ENCODE measurements around the gene CINP. TPM values are rescaled to one million over a fixed set of nuclear protein-coding genes. Genes with fewer than 3 reads are reported as not detected.

CINP gene
- total RNA-seq, 1 donor from 2014 or later = 35.5 TPM

- no peak for TF ChIP-seq CTCF (conservative IDR thresholded peaks at IDR 0.05)
- H3K9me3 Mint-ChIP-seq = no peaks in the 10 kb centered on the region
Observed at GRCh38 chr14:102320033-102320660, 42.5 kb downstream of the CINP start.

GRCh38 chr14:102319351-102320032, 43.2 kb downstream of the CINP start, which contains the start of gene ZNF839:
ZNF839 (plus strand) TSS chr14:102319746; CDS start chr14:102319766, 20 bp downstream.
- H3K27me3 Mint-ChIP-seq (ENCODE audit: low read depth) = peaks cover 17% of the 10 kb centered on the region
- H3K36me3 Mint-ChIP-seq (ENCODE audit: low read depth) = peaks cover 2% of the 10 kb centered on the region
- peak within 1 kb of the TSS; percentile 96 for H3K4me3 Mint-ChIP-seq
- H3K4me1 Mint-ChIP-seq = peaks cover 64% of the 10 kb centered on the region
- TF ChIP-seq CTCF (conservative IDR thresholded peaks at IDR 0.05) = no peak
- peak within 1 kb of the TSS; percentile 97 for H3K27ac Mint-ChIP-seq (ENCODE audit: unreplicated experiment)
- peak; percentile 96 for DNase-seq (ENCODE audit: low read depth, low spot score)
- no peaks in the 10 kb centered on the region for H3K9me3 Mint-ChIP-seq

More at GRCh38 chr14:102320033-102320660, 42.5 kb downstream of the CINP start:
- no peak for DNase-seq (ENCODE audit: low read depth, low spot score)
- H3K27me3 Mint-ChIP-seq (ENCODE audit: low read depth) = peaks cover 15% of the 10 kb centered on the region
- H3K4me1 Mint-ChIP-seq = peaks cover 57% of the 10 kb centered on the region
- peak overlapping the region; percentile 94 for H3K4me3 Mint-ChIP-seq
- H3K27ac Mint-ChIP-seq (ENCODE audit: unreplicated experiment) = peak overlapping the region; percentile 83
- peaks cover 2% of the 10 kb centered on the region for H3K36me3 Mint-ChIP-seq (ENCODE audit: low read depth)

GRCh38 chr14:102318781-102319276, 43.9 kb downstream of the CINP start:
- no peak for TF ChIP-seq CTCF (conservative IDR thresholded peaks at IDR 0.05)
- H3K27me3 Mint-ChIP-seq (ENCODE audit: low read depth) = peaks cover 18% of the 10 kb centered on the region
- peak overlapping the region; percentile 97 for H3K27ac Mint-ChIP-seq (ENCODE audit: unreplicated experiment)
- peaks cover 2% of the 10 kb centered on the region for H3K36me3 Mint-ChIP-seq (ENCODE audit: low read depth)
- H3K9me3 Mint-ChIP-seq = no peaks in the 10 kb centered on the region
- peak overlapping the region; percentile 96 for H3K4me3 Mint-ChIP-seq
- DNase-seq (ENCODE audit: low read depth, low spot score) = no peak
- peaks cover 71% of the 10 kb centered on the region for H3K4me1 Mint-ChIP-seq

- Mint-ChIP-seq H3K4me3 (peak overlapping the region; percentile 96), H3K9me3 (no peaks in the 10 kb centered on the region), H3K4me1 (peaks cover 67% of the 10 kb centered on the region), H3K27ac (ENCODE audit: unreplicated experiment) (peak overlapping the region; percentile 89), H3K36me3 (ENCODE audit: low read depth) (no peaks in the 10 kb centered on the region), H3K27me3 (ENCODE audit: low read depth) (peaks cover 18% of the 10 kb centered on the region)
- TF ChIP-seq CTCF (conservative IDR thresholded peaks at IDR 0.05) = no peak
- no peak for DNase-seq (ENCODE audit: low read depth, low spot score)
Observed at GRCh38 chr14:102317564-102318248, 45.0 kb downstream of the CINP start.

GRCh38 chr14:102316743-102317563, 45.7 kb downstream of the CINP start:
- peak; percentile 79 for TF ChIP-seq CTCF (conservative IDR thresholded peaks at IDR 0.05)
- Mint-ChIP-seq H3K27me3 (ENCODE audit: low read depth) (peaks cover 18% of the 10 kb centered on the region), H3K9me3 (no peaks in the 10 kb centered on the region), H3K4me3 (peak overlapping the region; percentile 96), H3K36me3 (ENCODE audit: low read depth) (no peaks in the 10 kb centered on the region), H3K4me1 (peaks cover 66% of the 10 kb centered on the region), H3K27ac (ENCODE audit: unreplicated experiment) (peak overlapping the region; percentile 97)
- DNase-seq (ENCODE audit: low read depth, low spot score) = peak; percentile 97

Measured in neural crest cell (in vitro differentiated cells).